Placental epithelial cell (primary cell): ENCODE data around the gene RHCG. TPM values are rescaled to one million over a fixed set of nuclear protein-coding genes. Genes with fewer than 3 reads are reported as not detected.

ENCODE experiments used
- total RNA-seq: library from RNA; depleted of rRNA; stranded (reverse); fragments of >200 nt; gene quantifications from 2 replicates; pipeline ENCODE4 v1.2.3, GENCODE V29; 2012

The RHCG gene
- total RNA-seq: 0.11 and 2.4 TPM in 2 replicates

DNA sequence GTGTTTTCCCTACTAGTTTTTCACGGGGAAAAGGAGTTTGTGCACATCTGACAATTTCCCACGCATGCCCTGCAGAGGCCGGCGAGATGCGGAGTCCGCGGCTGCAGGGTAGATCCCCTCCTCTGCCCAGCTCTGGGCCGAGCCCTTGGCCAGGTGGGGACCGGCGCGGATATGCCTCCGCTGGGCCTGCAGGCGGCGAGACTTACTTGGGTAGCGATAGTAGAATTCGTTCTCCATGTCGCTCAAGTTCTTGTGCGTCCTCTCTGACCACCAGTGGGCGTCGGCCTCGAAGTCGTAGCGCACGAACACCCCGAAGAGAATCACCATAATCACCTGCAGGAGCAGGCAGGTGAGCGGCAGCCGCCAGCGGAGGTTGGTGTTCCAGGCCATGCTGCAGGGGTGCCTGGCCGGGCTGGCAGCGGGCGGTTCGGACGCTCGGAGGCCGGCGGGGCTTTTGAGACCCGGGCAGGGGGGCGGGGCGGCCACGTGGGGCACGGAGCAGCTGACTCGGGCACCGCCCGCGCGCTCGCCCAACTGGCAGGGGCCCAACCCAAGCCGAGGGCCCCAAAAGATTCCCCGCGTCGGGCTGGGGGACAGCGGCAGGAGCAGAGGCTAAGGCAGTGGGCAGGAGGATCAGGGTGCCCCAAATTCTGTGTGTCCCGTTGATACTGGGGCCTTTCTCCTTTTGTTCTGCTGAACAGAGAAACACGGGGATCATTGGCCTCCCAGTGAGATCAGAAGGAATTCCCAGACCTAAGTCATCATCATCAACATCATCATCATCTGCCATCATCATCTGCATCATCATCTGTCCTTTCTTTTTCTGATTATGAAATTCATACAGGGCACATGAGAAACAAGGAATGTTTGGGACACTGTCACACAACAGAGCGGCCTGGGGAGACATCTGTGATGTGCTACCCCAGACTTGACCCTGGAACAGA is at the start of gene RHCG:
Gene RHCG (minus strand): TSS at position 429 of the 944 bp plus-strand sequence. CDS start 39 bp downstream, at position 390.

Other genes starting within 250 kb of the RHCG start
- 64.0 and 84.3 TPM in 2 replicates for gene POLG, start 161.8 kb downstream of the RHCG start, total RNA-seq
- gene TICRR, start 78.9 kb upstream of the RHCG start, total RNA-seq: 2.2 and 2.7 TPM in 2 replicates
- 8.4 and 8.6 TPM in 2 replicates for gene KIF7, start 158.9 kb upstream of the RHCG start, total RNA-seq
- gene PLIN1, start 182.8 kb upstream of the RHCG start, total RNA-seq: 0.33 and 0.39 TPM in 2 replicates
- 3.5 and 4.7 TPM in 2 replicates for gene PEX11A, start 194.2 kb upstream of the RHCG start, total RNA-seq
- 0.11 and 0.39 TPM in 2 replicates for gene WDR93, start 194.2 kb upstream of the RHCG start, total RNA-seq